HG03159 (cell line): ENCODE results near the gene SDK1.
"Not testable (repeated sequence)": the region's sequence is repeated elsewhere in the genome, so short reads cannot be mapped to it uniquely, and the experiment has no call there.

ENCODE experiments used
- ATAC-seq: cut with Tn5 transposase; IDR thresholded peaks from one replicate; pipeline ENCODE4 v1.9.1; 2021; ENCODE audit warnings: mild to moderate bottlenecking, moderate library complexity; ENCODE audit not compliant: unreplicated experiment

The SDK1 gene

DNA sequence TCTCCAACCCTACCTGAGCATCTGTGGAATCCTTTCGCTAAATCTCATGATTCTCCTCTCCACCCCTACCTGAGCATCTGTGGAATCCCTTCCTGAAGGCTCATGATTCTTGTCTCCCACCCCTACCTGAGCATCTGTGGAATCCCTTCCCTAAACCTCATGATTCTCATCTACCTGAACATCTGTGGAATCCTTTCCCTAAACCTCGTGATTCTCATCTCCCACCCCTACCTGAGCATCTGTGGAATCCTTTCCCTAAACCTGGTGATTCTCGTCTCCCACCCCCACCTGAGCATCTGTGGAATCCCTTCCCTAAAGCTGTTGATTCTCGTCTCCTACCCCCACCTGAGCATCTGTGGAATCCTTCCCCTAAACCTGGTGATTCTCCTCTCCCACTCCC lies 342.0 kb downstream of the SDK1 start:
- ATAC-seq = no peak

DNA sequence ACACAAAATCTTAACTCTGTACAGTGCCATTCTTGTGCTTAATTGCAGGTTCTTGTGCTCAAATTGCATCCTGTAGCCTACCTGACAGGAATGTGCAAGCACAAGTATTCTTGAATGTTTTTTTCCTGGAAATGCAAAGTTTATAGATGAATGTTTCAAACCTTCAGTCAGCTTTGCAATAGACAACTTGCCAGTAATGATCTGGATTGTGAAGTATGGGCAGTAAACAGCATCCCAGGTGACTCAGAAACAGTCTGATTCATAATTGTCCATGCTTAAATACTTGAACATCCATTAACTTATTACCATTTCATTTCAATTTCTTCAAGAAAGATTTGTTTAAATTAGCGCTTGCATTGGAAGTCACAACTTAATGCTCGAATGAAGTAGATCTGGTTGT lies 347.2 kb downstream of the SDK1 start:
- no peak for ATAC-seq

DNA sequence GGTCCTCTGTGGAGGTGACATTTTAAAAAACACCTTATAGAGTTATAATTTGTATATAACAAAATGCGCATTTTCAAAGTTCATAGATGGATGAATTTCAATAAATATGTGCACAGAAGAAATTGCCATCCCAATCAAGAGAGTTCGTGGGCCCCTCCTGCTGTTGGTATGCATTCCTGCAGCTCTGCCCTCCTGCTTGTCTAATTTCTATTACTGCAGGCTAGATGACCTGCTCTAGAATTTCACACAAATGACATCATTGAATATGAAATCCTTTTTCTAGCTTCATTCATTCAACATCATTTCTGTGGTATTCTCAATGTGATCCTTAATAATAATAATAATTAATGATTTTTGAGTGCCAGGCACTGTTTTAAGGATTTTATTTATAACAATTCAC lies 348.2 kb downstream of the SDK1 start:
- no peak for ATAC-seq

DNA sequence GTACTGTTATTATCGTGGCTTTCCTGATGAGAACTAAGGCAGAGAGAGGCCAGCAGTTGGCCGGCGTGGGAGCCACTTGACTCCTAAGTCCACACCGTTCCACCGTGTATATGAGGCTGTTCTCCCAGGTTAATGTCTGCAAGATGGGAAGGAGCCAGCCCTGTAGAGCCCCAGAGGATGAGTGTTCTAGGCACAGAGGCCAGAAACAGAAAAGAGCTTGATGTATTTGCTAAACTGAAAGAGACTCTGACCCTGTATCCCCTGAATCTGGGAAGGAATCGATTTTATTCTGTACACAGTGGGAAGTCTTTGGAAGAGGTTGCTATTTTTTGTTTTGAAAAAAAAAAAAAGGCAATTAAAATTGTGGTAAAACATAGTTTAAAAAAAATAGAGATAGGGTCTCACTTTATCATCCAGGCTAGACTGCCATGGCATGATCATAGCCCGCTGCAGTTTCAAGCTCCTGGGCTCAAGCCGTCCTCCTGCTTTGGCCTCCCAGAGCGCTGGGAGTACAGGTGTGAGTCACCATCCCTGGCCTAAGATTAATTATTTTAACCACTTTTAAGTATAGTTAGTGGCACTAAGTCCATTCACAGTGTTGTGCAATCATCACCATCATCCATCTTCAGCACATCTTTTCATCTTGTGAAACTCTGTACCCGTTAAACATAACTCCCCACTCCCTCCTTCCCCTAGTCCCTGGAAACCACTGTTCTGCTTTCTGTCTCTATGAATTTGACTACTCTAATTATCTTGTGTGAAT lies 348.8 kb downstream of the SDK1 start:
- ATAC-seq = no peak

GRCh38 chr7:3650844-3651243 lies 349.8 kb downstream of the SDK1 start:
- ATAC-seq = no peak

GRCh38 chr7:3655635-3656034 lies 354.6 kb downstream of the SDK1 start:
- ATAC-seq = no peak

- no peak for ATAC-seq
Measured at GRCh38 chr7:3657206-3657605, 356.2 kb downstream of the SDK1 start.

DNA sequence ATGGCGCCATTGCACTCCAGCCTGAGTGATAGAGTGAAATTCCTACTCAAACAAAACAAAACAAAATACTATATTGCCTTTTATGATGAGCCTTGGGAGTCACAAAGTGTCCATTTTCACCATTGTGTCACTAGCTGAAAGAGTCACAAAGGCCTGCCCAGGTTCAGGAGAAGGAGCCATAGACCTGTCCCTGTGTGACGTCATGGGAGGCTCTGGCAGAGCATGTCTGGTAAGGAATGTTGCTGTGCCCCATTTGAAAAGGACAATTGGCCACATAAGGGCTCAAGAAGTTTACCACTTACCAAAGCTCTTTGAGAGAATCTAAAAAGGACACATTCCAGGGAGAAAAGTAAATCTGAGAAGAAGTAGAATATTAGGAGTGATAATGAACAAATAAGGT lies 367.7 kb downstream of the SDK1 start:
- ATAC-seq = no peak

- no peak for ATAC-seq
Measured at GRCh38 chr7:3670898-3671297, 369.8 kb downstream of the SDK1 start.

GRCh38 chr7:3673524-3673923 lies 372.5 kb downstream of the SDK1 start:
- no peak for ATAC-seq

DNA sequence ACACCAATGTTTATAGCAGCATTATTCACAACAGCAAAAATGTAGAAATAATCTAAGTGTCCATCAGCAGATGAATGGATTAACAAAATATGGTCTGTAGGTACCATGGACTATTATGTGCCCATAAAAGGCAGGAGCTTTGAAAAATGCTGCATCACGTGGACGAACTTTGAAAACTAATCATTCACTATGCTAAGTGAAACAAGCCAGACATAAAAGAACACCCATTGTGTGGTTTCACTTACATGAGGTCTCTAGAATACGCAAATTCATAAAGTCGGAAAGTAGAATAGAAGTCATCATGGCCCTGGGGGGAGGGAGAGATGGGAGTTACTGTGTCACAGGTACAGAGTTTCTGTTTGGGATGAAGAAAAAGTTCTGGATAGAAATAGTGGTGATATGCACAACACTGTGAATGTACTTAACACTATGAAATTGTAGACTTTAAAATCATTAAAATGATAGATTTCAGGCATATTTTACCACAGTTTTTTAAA lies 377.3 kb downstream of the SDK1 start:
- ATAC-seq = no peak

GRCh38 chr7:3682028-3682710 lies 381.1 kb downstream of the SDK1 start:
- no peak for ATAC-seq

GRCh38 chr7:3683546-3684539 lies 382.8 kb downstream of the SDK1 start:
- ATAC-seq = no peak

DNA sequence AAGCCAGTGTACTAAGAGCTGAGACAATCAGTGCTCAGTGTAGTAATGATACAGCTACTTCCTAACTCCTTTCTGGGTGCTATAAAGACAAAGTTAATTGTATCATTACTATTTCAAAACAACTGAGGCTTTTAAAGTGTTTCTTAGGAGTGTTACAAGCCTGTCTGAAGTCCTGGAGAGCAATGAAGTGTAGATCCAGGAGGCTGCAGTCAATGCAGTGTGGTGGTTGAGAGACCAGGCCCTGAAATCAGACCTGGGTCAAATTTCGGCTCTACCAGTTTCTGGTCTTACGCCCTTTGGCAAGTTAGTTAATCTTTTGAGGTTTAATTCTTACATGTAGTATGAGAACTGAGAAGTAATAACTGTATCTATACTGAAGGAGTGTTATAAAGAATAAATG lies 387.0 kb downstream of the SDK1 start:
- ATAC-seq = no peak

DNA sequence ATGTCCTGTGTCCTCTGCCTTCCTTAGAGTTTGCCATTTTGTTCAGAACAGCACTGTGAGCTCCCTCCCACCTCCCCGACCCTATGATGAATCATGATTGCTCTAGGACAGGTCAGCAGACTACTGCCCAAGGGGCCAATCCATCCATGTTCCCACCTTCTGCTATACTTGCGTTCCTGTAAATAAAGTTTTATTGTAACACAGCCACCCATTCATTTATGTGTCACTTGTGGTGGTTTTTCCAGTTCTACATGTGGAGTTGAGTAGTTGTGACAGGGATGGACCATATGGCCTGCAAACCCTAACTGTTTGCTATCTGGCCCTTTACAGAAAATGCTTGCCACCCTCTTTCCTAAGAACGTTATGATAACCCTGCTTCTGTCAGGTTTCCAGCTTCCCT lies 387.8 kb downstream of the SDK1 start:
- ATAC-seq = no peak

- no peak for ATAC-seq
Measured at GRCh38 chr7:3691478-3692158, 390.6 kb downstream of the SDK1 start.

DNA sequence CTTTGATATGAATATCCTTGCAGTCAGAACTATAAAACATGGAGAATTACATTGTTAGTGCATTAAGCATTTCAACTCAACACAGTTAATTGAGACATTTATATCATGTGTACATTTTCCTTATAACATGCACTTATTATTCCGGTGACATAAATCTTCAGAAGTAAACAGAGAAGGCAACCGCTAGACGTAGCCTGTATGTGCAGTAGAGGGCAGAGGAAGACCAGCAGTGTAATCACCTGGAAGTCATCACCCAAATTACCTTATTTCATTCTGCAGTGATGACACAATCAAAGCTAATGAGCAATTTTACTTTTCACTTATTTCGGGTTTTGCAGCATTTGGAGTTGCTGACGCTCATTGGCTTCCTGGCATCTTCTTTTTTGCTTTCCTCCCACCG lies 394.6 kb downstream of the SDK1 start:
- no peak for ATAC-seq

DNA sequence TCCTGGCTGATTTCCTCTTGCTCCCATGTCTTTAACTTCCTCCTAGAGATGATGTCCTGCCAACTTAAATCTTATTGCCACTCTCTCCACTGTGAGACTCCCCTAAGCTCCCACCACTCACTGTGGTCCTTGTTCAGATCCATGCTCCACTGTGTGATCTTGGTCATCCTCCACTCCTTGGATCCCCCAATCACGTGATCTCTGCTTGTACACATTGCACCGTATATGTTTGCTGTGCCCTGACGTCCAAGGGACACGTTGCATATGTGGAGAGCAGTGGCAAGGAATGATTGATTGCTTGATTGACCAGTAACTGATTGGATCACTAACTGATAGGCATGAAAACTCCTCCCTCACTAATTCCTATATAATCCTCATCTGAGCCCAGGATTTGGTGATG lies 395.1 kb downstream of the SDK1 start:
- no peak for ATAC-seq

DNA sequence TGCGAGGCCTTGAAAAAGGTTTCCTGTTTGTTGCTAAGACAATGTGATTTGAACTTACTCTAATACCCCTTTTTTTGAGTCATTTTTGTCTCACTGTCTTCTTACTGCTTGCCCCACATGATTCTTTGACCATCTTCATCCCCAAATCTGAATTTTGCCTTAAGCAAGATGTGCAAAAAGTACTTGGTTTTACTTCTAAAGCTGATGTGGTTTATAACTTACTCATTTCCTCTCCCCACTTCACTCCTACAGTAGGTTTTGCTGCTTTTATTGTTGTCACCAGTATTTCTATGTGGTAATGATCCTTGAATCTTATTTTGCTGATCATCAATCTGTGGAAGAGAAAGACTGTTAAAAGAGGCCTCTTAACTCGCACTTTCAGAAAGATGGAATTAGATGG lies 396.4 kb downstream of the SDK1 start:
- no peak for ATAC-seq

DNA sequence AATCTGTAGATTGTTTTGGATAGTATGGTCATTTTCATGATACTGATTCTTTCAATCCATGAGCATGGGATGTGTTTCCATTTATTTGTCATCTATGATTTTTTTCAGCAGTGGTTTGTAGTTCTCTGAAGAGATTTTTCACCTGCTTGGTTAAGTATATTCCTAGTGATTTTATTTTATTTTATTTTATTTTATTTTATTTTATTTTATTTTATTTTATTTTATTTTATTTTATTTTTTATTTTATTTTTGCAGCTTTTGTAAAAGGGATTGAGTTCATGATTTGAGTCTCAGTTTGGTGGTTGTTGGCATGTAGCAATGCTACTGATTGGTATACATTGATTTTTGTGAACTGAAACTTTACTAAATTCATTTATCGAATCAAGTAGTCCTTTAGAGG lies 404.2 kb downstream of the SDK1 start:
- ATAC-seq = no peak

- not testable (repeated sequence) for ATAC-seq
Measured at GRCh38 chr7:3706091-3706490, 405.0 kb downstream of the SDK1 start.
